Measurements from ENCODE around the gene AGPAT4.

GRCh38 chr6:161117942-161118341 lies 155.9 kb downstream of the AGPAT4 start:
- TF ChIP-seq CTCF (conservative IDR thresholded peaks at IDR 0.05; ENCODE audit: low read length), result no peak
- no peak for TF ChIP-seq EZH2phosphoT487 (IDR thresholded peaks at IDR 0.05; ENCODE audit: borderline replicate concordance)
